Mucosa of gallbladder (tissue), 1 donor: Measurements from ENCODE around the gene RAD51D. TPM values are rescaled to one million over a fixed set of nuclear protein-coding genes. Genes with fewer than 3 reads are reported as not detected.

Source experiments
- total RNA-seq: library from RNA; stranded (reverse); gene quantifications from one replicate; pipeline ENCODE4 v1.2.1, GENCODE V29; 2021
- donor health status: DM: no; HTN: no; CAD: no.

Gene RAD51D
- total RNA-seq, 1 donor from 2014 or later = 9.5 TPM

Other genes with a start within 250 kb of the RAD51D start
- 1.2 TPM for gene CCT6B, start 158.4 kb downstream of the RAD51D start, total RNA-seq
- 12.0 TPM for gene ZNF830, start 158.3 kb downstream of the RAD51D start, total RNA-seq
- gene LIG3, start 139.3 kb downstream of the RAD51D start, total RNA-seq = 39.1 TPM
- 45.4 TPM for gene RFFL, start 56.2 kb downstream of the RAD51D start, total RNA-seq
- not detected for gene FNDC8, start 1.8 kb upstream of the RAD51D start, total RNA-seq
- gene NLE1, start 22.4 kb upstream of the RAD51D start, total RNA-seq = 7.1 TPM
- 0.12 TPM for gene UNC45B, start 28.0 kb upstream of the RAD51D start, total RNA-seq
- not detected for gene SLC35G3, start 74.5 kb upstream of the RAD51D start, total RNA-seq
- 18.3 TPM for gene SLFN5, start 123.2 kb upstream of the RAD51D start, total RNA-seq